NB4 (cell line): ENCODE data around the gene CES1.

Experiments
- DNase-seq: peaks from one replicate; pipeline ENCODE4 v3.0.0; 2010; ENCODE audit warnings: low read depth
- H3K4me3 ChIP-seq: one replicate; pipeline ENCODE4 v1.5.1; 2011; ENCODE audit warnings: mild to moderate bottlenecking, low read depth, low read length, moderate library complexity
- CTCF ChIP-seq: IDR thresholded peaks from one replicate; pipeline ENCODE4 v1.5.1; 2012; ENCODE audit warnings: low read depth, low read length
- MAX ChIP-seq: IDR thresholded peaks from 2 replicates; pipeline ENCODE4 v1.6.1; 2011; ENCODE audit warnings: low read depth, low read length
- MYC ChIP-seq: IDR thresholded peaks from 2 replicates; pipeline ENCODE4 v1.6.1; 2011; ENCODE audit warnings: low read depth, low read length
- POLR2A ChIP-seq: IDR thresholded peaks from 2 replicates; pipeline ENCODE4 v1.6.1; 2011; ENCODE audit warnings: mild to moderate bottlenecking; ENCODE audit not compliant: insufficient read length; ENCODE audit errors: extremely low read depth

The CES1 gene

GRCh38 chr16:55832773-55833691, at the start of gene CES1:
Gene CES1, minus strand, starts transcription at chr16:55833096. Its CDS starts 41 bp downstream, at chr16:55833055.
- peak; percentile 95 for DNase-seq
- TF ChIP-seq POLR2A = no peak
- no peak for TF ChIP-seq CTCF
- TF ChIP-seq MAX = no peak
- TF ChIP-seq MYC = no peak
- peak within 1 kb of the TSS; percentile 51 for H3K4me3 ChIP-seq

GRCh38 chr16:55876854-55877253, 44.0 kb upstream of the CES1 start:
- DNase-seq = no peak
- H3K4me3 ChIP-seq = no peak overlapping the region
- TF ChIP-seq CTCF = no peak
- TF ChIP-seq POLR2A = no peak
- no peak for TF ChIP-seq MYC
- no peak for TF ChIP-seq MAX

GRCh38 chr16:55875273-55875672, 42.4 kb upstream of the CES1 start, which contains the start of gene CES5A:
Gene CES5A, minus strand, starts transcription at chr16:55875373. Its CDS starts 152 bp downstream, at chr16:55875221.
- TF ChIP-seq CTCF (no peak), MYC (no peak), POLR2A (no peak), MAX (no peak)
- no peak for DNase-seq
- H3K4me3 ChIP-seq = no peak within 1 kb of the TSS

GRCh38 chr16:55873122-55873521, 40.2 kb upstream of the CES1 start:
- no peak for TF ChIP-seq POLR2A
- no peak for TF ChIP-seq MYC
- no peak overlapping the region for H3K4me3 ChIP-seq

GRCh38 chr16:55872130-55872529, 39.2 kb upstream of the CES1 start:
- DNase-seq = no peak
- TF ChIP-seq MYC (no peak), POLR2A (no peak), CTCF (no peak), MAX (no peak)
- H3K4me3 ChIP-seq = no peak overlapping the region

More at GRCh38 chr16:55873122-55873521, 40.2 kb upstream of the CES1 start:
- no peak for DNase-seq

GRCh38 chr16:55871411-55872038, 38.6 kb upstream of the CES1 start:
- DNase-seq = no peak
- TF ChIP-seq MYC = no peak
- TF ChIP-seq MAX = no peak
- no peak for TF ChIP-seq POLR2A
- TF ChIP-seq CTCF = no peak
- H3K4me3 ChIP-seq = no peak overlapping the region
